A549 (cell line): ENCODE data around the gene PRDM12. TPM values are rescaled to one million over a fixed set of nuclear protein-coding genes. Genes with fewer than 3 reads are reported as not detected.

Experiments
- ATAC-seq, 2 experiments: fragments of 200-7000 bp in 1 of 2; fragments of >200 bp in 1 of 2; cut with Nextera tagmentation in 1 of 2; cut with Tn5 transposase in 1 of 2; 3 replicates each; pipeline versions ENCODE4 v1.8.0 to v1.9.1; 2018 to 2020; ENCODE audit warnings: mild to moderate bottlenecking in 1 of 2, moderate library complexity in 1 of 2
- CTCF ChIA-PET: fragments of 300-600 bp; sonication (Branson Sonifier 250); formaldehyde crosslinking; extraction: SDS; loops from one replicate; lab custom pipeline; 2021; ENCODE audit warnings: antibody characterized with exemption, inconsistent platforms; lab: Yijun Ruan, JAX
- POLR2A ChIA-PET: fragments of 350-600 bp; formaldehyde crosslinking; extraction: SDS; loops from one replicate; lab custom pipeline; 2021; ENCODE audit warnings: antibody characterized with exemption, inconsistent platforms; lab: Yijun Ruan, JAX
- DNase-seq, 2 experiments: peaks; one replicate each; pipeline versions ENCODE4 v3.0.0 to v3.0.0-alpha.2; 2011 to 2016; ENCODE audit warnings: low read depth in 1 of 2, low spot score in 1 of 2
- FAIRE-seq: peaks from 2 replicates; lab custom pipeline; 2011; peaks lifted over from hg19 to GRCh38; lab: Jason Lieb, UNC
- H3K27ac ChIP-seq, 2 experiments: fragments of >200 bp; sonication (Bioruptor Twin); formaldehyde crosslinking; 3 replicates each; pipeline ENCODE4 v1.5.1; 2016 to 2017
- H3K4me1 ChIP-seq: fragments of >200 bp; sonication (Bioruptor Twin); formaldehyde crosslinking; 3 replicates; pipeline ENCODE4 v1.6.1; 2016
- H3K4me2 ChIP-seq: fragments of >200 bp; sonication (Bioruptor Twin); formaldehyde crosslinking; 3 replicates; pipeline ENCODE4 v1.6.1; 2016
- H3K4me3 ChIP-seq: fragments of >200 bp; sonication (Bioruptor Twin); formaldehyde crosslinking; 3 replicates; pipeline ENCODE4 v1.5.1; 2016
- H3K9me3 ChIP-seq: fragments of >200 bp; sonication (Bioruptor Twin); formaldehyde crosslinking; 3 replicates; pipeline ENCODE4 v1.6.1; 2016
- ATOH8 ChIP-seq: fragments of 250-450 bp; sonication (Bioruptor Pico); IDR thresholded peaks from 2 replicates; pipeline ENCODE4 v1.5.0; 2020; ENCODE audit warnings: low read depth, mild to moderate bottlenecking, moderate library complexity
- BCL3 ChIP-seq: fragments of >200 bp; sonication (Bioruptor Twin); formaldehyde crosslinking; IDR thresholded peaks from 3 replicates; pipeline ENCODE4 v1.6.1; 2016
- BHLHE40 ChIP-seq: IDR thresholded peaks from 2 replicates; pipeline ENCODE4 v1.6.1; 2012; ENCODE audit warnings: low read depth, low read length, inconsistent platforms
- CBX2 ChIP-seq: fragments of 200-600 bp; sonication (generic); IDR thresholded peaks from 2 replicates; pipeline ENCODE4 v1.6.1; 2016; ENCODE audit warnings: low read depth, mild to moderate bottlenecking, borderline replicate concordance
- CBX8 ChIP-seq: fragments of 200-600 bp; sonication (generic); IDR thresholded peaks from 2 replicates; pipeline ENCODE4 v1.6.1; 2016
- EHMT2 ChIP-seq: fragments of 200-600 bp; sonication (generic); IDR thresholded peaks from 2 replicates; pipeline ENCODE4 v1.6.1; 2016; ENCODE audit warnings: antibody characterized with exemption, low read depth, mild to moderate bottlenecking, moderate library complexity
- ELK1 ChIP-seq: fragments of 150-350 bp; IDR thresholded peaks from 2 replicates; pipeline ENCODE4 v1.6.1; 2014; ENCODE audit warnings: low read depth, mild to moderate bottlenecking, low read length
- EP300 ChIP-seq, 2 experiments: fragments of >200 bp; sonication (Bioruptor Twin); formaldehyde crosslinking; IDR thresholded peaks; 2 replicates in 1 of 2; 3 replicates in 1 of 2; pipeline ENCODE4 v1.6.1; 2016 to 2017
- FOSB ChIP-seq: fragments of 250-450 bp; sonication (Bioruptor Pico); IDR thresholded peaks from 2 replicates; pipeline ENCODE4 v1.5.0; 2020; ENCODE audit warnings: mild to moderate bottlenecking, moderate library complexity
- FOXS1 ChIP-seq: fragments of 250-450 bp; sonication (Bioruptor Pico); IDR thresholded peaks from 2 replicates; pipeline ENCODE4 v1.5.0; 2020; ENCODE audit warnings: mild to moderate bottlenecking, moderate library complexity
- HMGXB4 ChIP-seq: fragments of 250-450 bp; sonication (Bioruptor Pico); IDR thresholded peaks from 2 replicates; pipeline ENCODE4 v1.5.0; 2021; ENCODE audit warnings: mild to moderate bottlenecking, moderate library complexity, borderline replicate concordance
- HOXA7 ChIP-seq: fragments of 250-450 bp; sonication (Bioruptor Pico); IDR thresholded peaks from 2 replicates; pipeline ENCODE4 v1.5.0; 2020; ENCODE audit warnings: mild to moderate bottlenecking, moderate library complexity
- JUN ChIP-seq, 2 experiments: fragments of >200 bp; sonication (Bioruptor Twin); formaldehyde crosslinking; IDR thresholded peaks; 2 replicates in 1 of 2; 3 replicates in 1 of 2; pipeline ENCODE4 v1.6.1; 2016 to 2017
- JUNB ChIP-seq: fragments of >200 bp; sonication (Bioruptor Twin); formaldehyde crosslinking; IDR thresholded peaks from 2 replicates; pipeline ENCODE4 v1.6.1; 2016
- KDM1A ChIP-seq: fragments of 200-600 bp; sonication (generic); IDR thresholded peaks from 2 replicates; pipeline ENCODE4 v1.6.1; 2016; ENCODE audit warnings: low read depth, mild to moderate bottlenecking
- MAFK ChIP-seq: fragments of 450-650 bp; IDR thresholded peaks from 2 replicates; pipeline ENCODE4 v1.6.1; 2014; ENCODE audit not compliant: partially characterized antibody
- PBX3 ChIP-seq: IDR thresholded peaks from 2 replicates; pipeline ENCODE4 v1.6.1; 2012
- RAD21 ChIP-seq, 2 experiments: fragments of >200 bp in 1 of 2; sonication (Bioruptor Twin) in 1 of 2; formaldehyde crosslinking in 1 of 2; IDR thresholded peaks in 1 of 2; conservative IDR thresholded peaks in 1 of 2; 2 replicates in 1 of 2; 3 replicates in 1 of 2; pipeline ENCODE4 v1.6.1; 2012 to 2018; ENCODE audit warnings: inconsistent platforms in 1 of 2
- RFX5 ChIP-seq: fragments of 450-650 bp; IDR thresholded peaks from 2 replicates; pipeline ENCODE4 v1.7.1; 2014; ENCODE audit warnings: antibody characterized with exemption, mild to moderate bottlenecking, moderate library complexity
- RNF2 ChIP-seq: fragments of 200-600 bp; sonication (generic); IDR thresholded peaks from 2 replicates; pipeline ENCODE4 v1.6.1; 2016; ENCODE audit warnings: low read depth, mild to moderate bottlenecking, antibody characterized with exemption, moderate library complexity, borderline replicate concordance
- TFCP2L1 ChIP-seq: fragments of 250-450 bp; sonication (Bioruptor Pico); IDR thresholded peaks from 2 replicates; pipeline ENCODE4 v1.5.0; 2021; ENCODE audit warnings: mild to moderate bottlenecking
- TP53 ChIP-seq: fragments of 250-450 bp; sonication (Bioruptor Pico); IDR thresholded peaks from 2 replicates; pipeline ENCODE4 v1.5.0; 2021; ENCODE audit warnings: mild to moderate bottlenecking, moderate library complexity
- ZSCAN20 ChIP-seq: fragments of 250-450 bp; sonication (Bioruptor Pico); IDR thresholded peaks from 2 replicates; pipeline ENCODE4 v1.8.0; 2022; ENCODE audit warnings: mild to moderate bottlenecking, moderate library complexity
- WGBS: methylation state at CpG from one replicate; pipeline ENCODE4 v1.1.6; 2017; ENCODE audit errors: missing lambda C conversion rate; 5-methylcytosine and 5-hydroxymethylcytosine counted together
- polyA plus RNA-seq, 4 experiments: library from polyadenylated mRNA; depleted of rRNA in 3 of 4; stranded (reverse); fragments of >200 nt; fragmentation: RNase III in 1 of 4; extraction: RNeasy Plus Mini Kit Qiagen cat#74134 plus additional on column Dnase treatment in 1 of 4; gene quantifications; 2 replicates in 3 of 4; 3 replicates in 1 of 4; pipeline ENCODE4 v1.2.3, GENCODE V29; 2011 to 2017

PRDM12 gene
- polyA plus RNA-seq, 2 of the 4 experiments (the other 2 are of a cell fraction) = 0.09 to 0.17 TPM

GRCh38 chr9:130672466-130672865 lies 8.1 kb downstream of the PRDM12 start:
- Histone ChIP-seq H3K4me3 (no peak overlapping the region), H3K9me3 (no peaks in the 10 kb centered on the region), H3K27ac (peak overlapping the region in 1 of 2 experiments; percentile 3; a peak in 1 of 6 replicates), H3K4me2 (no peak overlapping the region), H3K4me1 (no peaks in the 10 kb centered on the region)
- FAIRE-seq (no peak), ATAC-seq (no peak), DNase-seq (no peak)
- ChIA-PET CTCF (interaction anchor here (1.1 to 2.0 kb wide), 2 partner anchors 12 to 212 kb away, joined by 3 to 9 read pairs; no protein-coding TSS in a partner anchor), POLR2A (no interaction called here)
- no peak for TF ChIP-seq ZSCAN20
- peak; percentile 9 for TF ChIP-seq MAFK
- WGBS = 92% methylated on average over 8 of the region's 8 CpGs

- Histone ChIP-seq H3K4me2 (no peak overlapping the region), H3K4me1 (no peaks in the 10 kb centered on the region), H3K9me3 (no peaks in the 10 kb centered on the region), H3K4me3 (no peak overlapping the region), H3K27ac (peak overlapping the region in 1 of 2 experiments; percentile 3; a peak in 1 of 6 replicates)
- DNase-seq (no peak), FAIRE-seq (no peak), ATAC-seq (no peak)
- WGBS = 93% methylated on average over 7 of the region's 12 CpGs
- ChIA-PET POLR2A (no interaction called here), CTCF (interaction anchor here (1.1 to 2.0 kb wide), 3 partner anchors 10 to 212 kb away, joined by 3 to 9 read pairs (median 8); no protein-coding TSS in a partner anchor)
- TF ChIP-seq JUN (IDR thresholded peaks at IDR 0.05) (no peak), FOXS1 (no peak), RFX5 (no peak), EHMT2 (no peak), RAD21 (conservative IDR thresholded peaks at IDR 0.05 in 1 of 2, IDR thresholded peaks at IDR 0.05 in 1 of 2) (no peak), KDM1A (no peak), ELK1 (no peak), PBX3 (no peak), ATOH8 (CRISPR knock-in tag) (no peak), FOSB (no peak), EP300 (IDR thresholded peaks at IDR 0.05) (no peak), HOXA7 (CRISPR knock-in tag) (no peak), CBX2 (no peak), JUNB (no peak), BCL3 (no peak)
Observed at GRCh38 chr9:130672933-130673615, 8.7 kb downstream of the PRDM12 start.

- no peak for DNase-seq
- Histone ChIP-seq H3K4me3 (no peak overlapping the region), H3K27ac (no peak overlapping the region), H3K9me3 (no peaks in the 10 kb centered on the region), H3K4me2 (no peak overlapping the region), H3K4me1 (no peaks in the 10 kb centered on the region)
- ATAC-seq = no peak
- FAIRE-seq = no peak
- ChIA-PET CTCF (interaction anchor here (1.0 to 2.5 kb wide), 2 partner anchors 9 to 18 kb away, joined by 3 to 7 read pairs; no protein-coding TSS in a partner anchor), POLR2A (no interaction called here)
- TF ChIP-seq HMGXB4 (CRISPR knock-in tag) = no peak
- no peak for TF ChIP-seq BHLHE40
- TF ChIP-seq TP53 = no peak
- no peak for TF ChIP-seq EP300 (IDR thresholded peaks at IDR 0.05)
- no peak for TF ChIP-seq TFCP2L1 (CRISPR knock-in tag)
- no peak for TF ChIP-seq CBX8
- no peak for TF ChIP-seq RNF2
- WGBS = 93% methylated on average over 12 of the region's 13 CpGs
Observed at GRCh38 chr9:130675396-130675795, 11.0 kb downstream of the PRDM12 start.
